Esophagus (tissue), 2 donors: ENCODE measurements around the gene ADAMTS16. TPM values are rescaled to one million over a fixed set of nuclear protein-coding genes. Genes with fewer than 3 reads are reported as not detected.

Experiments used
- H3K27ac ChIP-seq, 2 donors: one replicate each; pipeline ENCODE4 v1.5.1; 2013; ENCODE audit warnings: low read depth in 2 of 2, mild to moderate bottlenecking in 2 of 2, inconsistent platforms in 1 of 2, low read length in 1 of 2, moderate library complexity in 1 of 2
- H3K27me3 ChIP-seq, 2 donors: one replicate each; pipeline ENCODE4 v1.6.1; 2013; ENCODE audit warnings: low read length in 2 of 2, control low read depth in 1 of 2, mild to moderate bottlenecking in 1 of 2; ENCODE audit not compliant: insufficient read depth in 2 of 2, control insufficient read depth in 1 of 2
- H3K36me3 ChIP-seq, 2 donors: one replicate each; pipeline ENCODE4 v1.6.1; 2013; ENCODE audit warnings: low read length in 1 of 2; ENCODE audit not compliant: control insufficient read depth in 2 of 2, insufficient read depth in 2 of 2
- H3K4me1 ChIP-seq, 2 donors: one replicate each; pipeline ENCODE4 v1.6.1; 2013; ENCODE audit warnings: low read length in 1 of 2; ENCODE audit not compliant: control insufficient read depth in 2 of 2, insufficient read depth in 2 of 2
- H3K4me3 ChIP-seq, 2 donors: one replicate each; pipeline ENCODE4 v1.5.1; 2013; ENCODE audit warnings: low read length in 2 of 2, mild to moderate bottlenecking in 2 of 2, low read depth in 1 of 2, moderate library complexity in 1 of 2
- H3K9me3 ChIP-seq, 2 donors: one replicate each; pipeline ENCODE4 v1.6.1; 2013; ENCODE audit warnings: mild to moderate bottlenecking in 2 of 2, low read depth in 1 of 2, low read length in 1 of 2, moderate library complexity in 1 of 2; ENCODE audit not compliant: control insufficient read depth in 2 of 2, insufficient read depth in 1 of 2
- WGBS, 2 donors: extraction: QIAGEN DNeasy Blood & Tissue Kit; methylation state at CpG; one replicate each; pipeline ENCODE4 v1.1.7; 2013; 5-methylcytosine and 5-hydroxymethylcytosine counted together
- polyA plus RNA-seq, 2 donors: library from polyadenylated mRNA; stranded (reverse); fragments of 200-250 nt; gene quantifications; one replicate each; pipeline ENCODE4 v1.2.3, GENCODE V29; 2013
- donor health status: healthy with polysubstance abuse.
- donor health status: Bipolar disorder and iron deficiency.

The ADAMTS16 gene
- polyA plus RNA-seq, 2 donors, result not detected

GRCh38 chr5:5209510-5210286, 69.6 kb downstream of the ADAMTS16 start:
- Histone ChIP-seq H3K4me1 (no peaks in the 10 kb centered on the region), H3K4me3 (no peak overlapping the region), H3K27ac (no peak overlapping the region), H3K27me3 (no peaks in the 10 kb centered on the region), H3K9me3 (no peaks in the 10 kb centered on the region), H3K36me3 (no peaks in the 10 kb centered on the region)
- WGBS, 2 donors, result 48 to 50% methylated on average over 5 of the region's 5 CpGs

GRCh38 chr5:5217371-5217770, 77.2 kb downstream of the ADAMTS16 start:
- Histone ChIP-seq H3K9me3 (no peaks in the 10 kb centered on the region), H3K4me3 (no peak overlapping the region), H3K27ac (no peak overlapping the region), H3K36me3 (no peaks in the 10 kb centered on the region), H3K4me1 (no peaks in the 10 kb centered on the region), H3K27me3 (no peaks in the 10 kb centered on the region)
- 55 to 72% methylated on average over 1 of the region's 1 CpG for WGBS, 2 donors

DNA sequence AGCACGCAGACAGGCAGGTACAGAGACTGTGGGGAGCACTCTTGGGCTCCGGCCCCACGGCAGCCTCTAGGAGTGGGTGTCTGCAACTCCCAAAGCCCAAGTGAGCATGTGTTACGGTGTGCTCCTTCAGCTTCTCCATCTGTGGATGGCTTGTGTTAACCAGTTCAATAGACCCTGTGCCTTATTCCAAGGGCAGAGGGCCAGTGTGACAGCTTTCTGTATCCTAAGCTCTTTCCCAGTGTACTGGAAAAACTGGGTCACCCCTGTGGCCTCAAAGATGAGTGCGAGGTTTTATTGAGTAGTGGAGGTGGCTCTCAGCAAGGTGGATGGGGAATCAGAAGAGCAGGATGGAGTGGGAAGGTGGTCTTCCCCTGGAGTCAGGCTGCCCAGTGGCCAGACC, 78.3 kb downstream of the ADAMTS16 start:
- Histone ChIP-seq H3K4me3 (no peak overlapping the region), H3K36me3 (no peaks in the 10 kb centered on the region), H3K27me3 (no peaks in the 10 kb centered on the region), H3K9me3 (no peaks in the 10 kb centered on the region), H3K27ac (no peak overlapping the region), H3K4me1 (no peaks in the 10 kb centered on the region)
- 84 to 88% methylated on average over 5 of the region's 5 CpGs for WGBS, 2 donors

- Histone ChIP-seq H3K27me3 (no peaks in the 10 kb centered on the region), H3K4me3 (no peak overlapping the region), H3K36me3 (no peaks in the 10 kb centered on the region), H3K27ac (no peak overlapping the region), H3K4me1 (no peaks in the 10 kb centered on the region), H3K9me3 (no peaks in the 10 kb centered on the region)
- 91% methylated on average over 3 of the region's 3 CpGs for WGBS, 2 donors
These were observed 79.4 kb downstream of the ADAMTS16 start for GRCh38 chr5:5219541-5219940.

DNA sequence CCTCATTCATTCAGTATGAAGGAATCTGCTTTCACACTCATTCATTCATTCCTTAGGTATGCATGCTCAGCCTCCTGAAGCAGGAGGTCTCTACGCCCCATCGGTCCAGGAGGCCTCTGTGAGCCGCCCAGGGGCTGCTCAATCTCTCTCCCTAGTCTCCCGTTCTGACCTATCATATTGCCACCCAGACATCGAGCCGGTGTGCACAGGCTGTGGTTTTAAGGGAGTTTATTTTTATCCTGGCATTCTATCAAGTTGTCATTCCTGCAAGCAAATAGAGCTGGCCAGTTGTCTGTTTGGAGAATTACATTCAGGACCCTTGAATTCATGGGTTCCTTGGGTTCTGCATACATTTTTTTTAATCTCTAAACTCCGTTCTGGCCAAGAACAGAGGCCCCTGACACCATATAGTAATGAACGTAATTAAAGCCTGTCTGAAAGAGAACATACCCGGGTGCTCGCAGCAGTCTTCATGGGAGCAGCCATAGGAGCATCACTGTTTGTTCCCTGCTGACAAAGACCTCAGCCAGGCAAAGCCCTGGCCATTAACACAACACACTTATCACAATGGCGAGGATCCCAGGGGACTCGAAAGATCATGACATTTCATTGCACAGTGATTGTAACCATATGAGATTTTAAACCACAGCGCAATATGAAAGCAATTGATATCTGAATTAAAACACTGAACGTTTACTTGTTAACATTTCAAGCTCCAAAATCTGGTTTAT, 80.9 kb downstream of the ADAMTS16 start:
- Histone ChIP-seq H3K27ac (no peak overlapping the region), H3K9me3 (no peaks in the 10 kb centered on the region), H3K27me3 (no peaks in the 10 kb centered on the region), H3K4me1 (no peaks in the 10 kb centered on the region), H3K36me3 (no peaks in the 10 kb centered on the region), H3K4me3 (no peak overlapping the region)
- 74 to 77% methylated on average over 14 of the region's 14 CpGs for WGBS, 2 donors

DNA sequence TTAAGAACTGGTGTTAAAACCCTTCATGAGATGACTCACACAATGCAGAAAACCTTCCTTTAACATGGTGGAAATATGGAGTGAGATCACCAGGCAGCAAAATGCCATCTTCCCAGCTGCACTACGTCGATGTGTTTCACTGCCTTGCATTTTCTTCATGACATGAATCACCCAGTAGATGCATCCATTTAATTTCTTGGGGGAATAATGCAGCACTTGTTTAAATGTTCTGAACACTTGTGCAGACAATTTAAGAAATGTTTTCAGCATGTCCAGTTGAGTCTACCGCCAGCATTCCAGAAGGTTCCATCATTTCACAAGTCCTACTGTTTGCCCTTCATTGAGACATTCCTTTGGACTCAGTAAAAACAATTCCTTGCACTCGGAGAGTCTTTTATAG, 81.6 kb downstream of the ADAMTS16 start:
- Histone ChIP-seq H3K36me3 (no peaks in the 10 kb centered on the region), H3K27me3 (no peaks in the 10 kb centered on the region), H3K27ac (no peak overlapping the region), H3K4me1 (no peaks in the 10 kb centered on the region), H3K9me3 (no peaks in the 10 kb centered on the region), H3K4me3 (no peak overlapping the region)
- WGBS, 2 donors, result 67 to 75% methylated on average over 4 of the region's 4 CpGs

- H3K4me1 ChIP-seq, result no peaks in the 10 kb centered on the region
- no peak overlapping the region for H3K27ac ChIP-seq
- WGBS, 2 donors, result 80 to 84% methylated on average over 8 of the region's 8 CpGs
- H3K4me3 ChIP-seq, result no peak overlapping the region
- H3K36me3 ChIP-seq, result no peaks in the 10 kb centered on the region
- H3K9me3 ChIP-seq, result no peaks in the 10 kb centered on the region
- H3K27me3 ChIP-seq, result no peaks in the 10 kb centered on the region
These were observed 91.4 kb downstream of the ADAMTS16 start for GRCh38 chr5:5231576-5231975.

DNA sequence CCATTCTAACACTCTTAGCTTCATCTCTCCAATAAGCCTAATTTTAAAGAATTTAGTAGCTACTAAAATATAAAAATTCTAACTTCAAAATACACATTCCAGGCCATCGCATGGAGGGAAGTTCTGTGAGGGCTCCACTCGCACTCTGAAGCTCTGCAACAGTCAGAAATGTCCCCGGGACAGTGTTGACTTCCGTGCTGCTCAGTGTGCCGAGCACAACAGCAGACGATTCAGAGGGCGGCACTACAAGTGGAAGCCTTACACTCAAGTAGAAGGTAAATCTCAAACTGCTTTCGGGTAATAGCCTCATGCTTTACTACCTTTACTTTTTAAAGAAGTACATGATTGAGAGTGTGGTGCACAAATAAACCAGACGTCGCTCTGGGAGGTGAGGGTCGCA, 94.8 kb downstream of the ADAMTS16 start:
- WGBS, 2 donors, result 87 to 91% methylated on average over 11 of the region's 11 CpGs
- H3K4me1 ChIP-seq, result no peaks in the 10 kb centered on the region
- H3K27ac ChIP-seq, result no peak overlapping the region
- H3K4me3 ChIP-seq, result no peak overlapping the region
- no peaks in the 10 kb centered on the region for H3K9me3 ChIP-seq
- H3K36me3 ChIP-seq, result no peaks in the 10 kb centered on the region
- no peaks in the 10 kb centered on the region for H3K27me3 ChIP-seq

GRCh38 chr5:5235685-5236084, 95.6 kb downstream of the ADAMTS16 start:
- no peaks in the 10 kb centered on the region for H3K36me3 ChIP-seq
- H3K4me3 ChIP-seq, result no peak overlapping the region
- 38 to 47% methylated on average over 4 of the region's 4 CpGs for WGBS, 2 donors
- no peak overlapping the region for H3K27ac ChIP-seq
- no peaks in the 10 kb centered on the region for H3K4me1 ChIP-seq
- H3K27me3 ChIP-seq, result no peaks in the 10 kb centered on the region
- H3K9me3 ChIP-seq, result no peaks in the 10 kb centered on the region

DNA sequence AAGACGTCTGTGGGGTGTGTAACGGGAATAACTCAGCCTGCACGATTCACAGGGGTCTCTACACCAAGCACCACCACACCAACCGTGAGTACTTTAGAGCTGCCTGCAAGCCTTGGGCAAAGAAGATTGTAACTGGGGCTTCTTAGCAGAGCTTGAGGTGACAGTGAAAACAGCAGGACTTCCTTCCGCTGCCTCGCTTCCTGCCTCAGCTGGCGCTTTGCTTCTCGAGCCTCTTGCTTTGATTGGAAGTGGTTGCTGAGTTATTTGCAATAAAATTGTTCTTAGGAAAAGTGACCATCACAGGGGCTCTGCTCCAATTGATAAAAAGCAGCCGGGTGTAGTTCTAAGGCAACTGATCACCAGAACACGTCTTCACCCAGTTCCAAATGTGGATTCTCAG, 99.1 kb downstream of the ADAMTS16 start:
- H3K27me3 ChIP-seq, result no peaks in the 10 kb centered on the region
- no peaks in the 10 kb centered on the region for H3K9me3 ChIP-seq
- H3K4me1 ChIP-seq, result no peaks in the 10 kb centered on the region
- 75 to 79% methylated on average over 10 of the region's 10 CpGs for WGBS, 2 donors
- H3K27ac ChIP-seq, result no peak overlapping the region
- H3K36me3 ChIP-seq, result no peaks in the 10 kb centered on the region
- no peak overlapping the region for H3K4me3 ChIP-seq
